CD14-positive monocyte (primary cell): ENCODE data around the gene DYDC2. TPM values are rescaled to one million over a fixed set of nuclear protein-coding genes. Genes with fewer than 3 reads are reported as not detected.

Source experiments
- DNase-seq, 3 donors: peaks; one replicate each; pipeline ENCODE4 v3.0.0-alpha.2; 2011 to 2022
- H2AFZ ChIP-seq: 2 replicates; pipeline ENCODE4 v1.6.0; 2012; ENCODE audit warnings: mild to moderate bottlenecking, low read depth, low read length, inconsistent platforms; ENCODE audit not compliant: insufficient read depth, poor library complexity, severe bottlenecking
- H3K27ac ChIP-seq, 2 donors: 1 replicate in 1 of 2; 2 replicates in 1 of 2; pipeline ENCODE4 v1.5.1; 2012 to 2013; ENCODE audit warnings: low read length in 2 of 2, control low read depth in 1 of 2, inconsistent platforms in 1 of 2, low read depth in 1 of 2, mild to moderate bottlenecking in 1 of 2
- H3K27me3 ChIP-seq, 2 donors: one replicate each; pipeline versions ENCODE4 v1.6.0 to v1.6.1; 2011 to 2013; ENCODE audit warnings: low read length in 2 of 2; ENCODE audit not compliant: control insufficient read depth in 2 of 2, insufficient read depth in 2 of 2
- H3K36me3 ChIP-seq, 2 donors: replicated peaks in 1 of 2; 1 replicate in 1 of 2; 2 replicates in 1 of 2; pipeline versions ENCODE4 v1.5.1 to v1.6.1; 2012 to 2013; ENCODE audit warnings: low read length in 2 of 2, control low read depth in 1 of 2, inconsistent platforms in 1 of 2, mild to moderate bottlenecking in 1 of 2; ENCODE audit not compliant: insufficient read depth in 2 of 2, control insufficient read depth in 1 of 2
- H3K4me1 ChIP-seq, 2 donors: 1 replicate in 1 of 2; 2 replicates in 1 of 2; pipeline versions ENCODE4 v1.5.1 to v1.6.1; 2012 to 2013; ENCODE audit warnings: low read length in 2 of 2, control low read depth in 1 of 2, inconsistent platforms in 1 of 2, mild to moderate bottlenecking in 1 of 2, moderate library complexity in 1 of 2; ENCODE audit not compliant: insufficient read depth in 2 of 2, control insufficient read depth in 1 of 2
- H3K4me2 ChIP-seq: replicated peaks from 2 replicates; pipeline ENCODE3; 2012; ENCODE audit warnings: low read length, moderate library complexity, mild to moderate bottlenecking; ENCODE audit not compliant: poor library complexity, severe bottlenecking; ENCODE audit errors: extremely low read depth
- H3K4me3 ChIP-seq, 3 experiments: fragments of 200-600 bp in 1 of 3; sonication (generic) in 1 of 3; replicated peaks in 1 of 3; 1 replicate in 2 of 3; 2 replicates in 1 of 3; pipeline ENCODE4 v1.5.1; 2011 to 2013; ENCODE audit warnings: low read length in 3 of 3, mild to moderate bottlenecking in 3 of 3, control low read depth in 2 of 3, low read depth in 2 of 3, inconsistent platforms in 1 of 3, moderate library complexity in 1 of 3
- H3K79me2 ChIP-seq: 2 replicates; pipeline ENCODE4 v1.6.0; 2012; ENCODE audit warnings: mild to moderate bottlenecking, control low read depth, inconsistent platforms, low read length, moderate library complexity; ENCODE audit not compliant: insufficient read depth
- H3K9ac ChIP-seq: 2 replicates; pipeline ENCODE4 v1.6.0; 2017; ENCODE audit warnings: low read length, mild to moderate bottlenecking; ENCODE audit not compliant: insufficient read depth, poor library complexity, severe bottlenecking
- H3K9me3 ChIP-seq, 2 donors: replicated peaks in 1 of 2; 1 replicate in 1 of 2; 2 replicates in 1 of 2; pipeline versions ENCODE4 v1.5.1 to v1.6.1; 2012 to 2013; ENCODE audit warnings: low read length in 2 of 2, control low read depth in 1 of 2; ENCODE audit not compliant: control insufficient read depth in 1 of 2, insufficient read depth in 1 of 2
- H4K20me1 ChIP-seq: 2 replicates; pipeline ENCODE4 v1.6.0; 2012; ENCODE audit warnings: mild to moderate bottlenecking, low read length, control low read depth, moderate library complexity; ENCODE audit not compliant: insufficient read depth
- H3K27ac Mint-ChIP-seq, 7 donors: one replicate each; pipeline ENCODE4 v1.8.0; 2020; ENCODE audit warnings: mild to moderate bottlenecking in 7 of 7, mixed read lengths in 7 of 7, moderate library complexity in 6 of 7, inconsistent platforms in 2 of 7
- H3K27me3 Mint-ChIP-seq, 3 donors: one replicate each; pipeline ENCODE4 v1.8.0; 2021 to 2022; ENCODE audit warnings: low read depth in 3 of 3, mild to moderate bottlenecking in 3 of 3, mixed read lengths in 3 of 3, moderate library complexity in 3 of 3, inconsistent platforms in 1 of 3
- H3K36me3 Mint-ChIP-seq, 2 donors: one replicate each; pipeline ENCODE4 v1.8.0; 2020; ENCODE audit warnings: mixed read lengths in 2 of 2, inconsistent platforms in 1 of 2, mild to moderate bottlenecking in 1 of 2
- H3K4me1 Mint-ChIP-seq: one replicate; pipeline ENCODE4 v1.8.0; 2020; ENCODE audit warnings: mild to moderate bottlenecking, mixed read lengths
- H3K4me3 Mint-ChIP-seq, 2 donors: one replicate each; pipeline ENCODE4 v1.8.0; 2020; ENCODE audit warnings: mild to moderate bottlenecking in 2 of 2, mixed read lengths in 2 of 2, moderate library complexity in 1 of 2
- H3K9me3 Mint-ChIP-seq, 7 donors: one replicate each; pipeline ENCODE4 v1.8.0; 2020 to 2022; ENCODE audit warnings: mixed read lengths in 7 of 7, mild to moderate bottlenecking in 6 of 7, moderate library complexity in 6 of 7, inconsistent platforms in 2 of 7
- WGBS: methylation state at CpG from one replicate; pipeline ENCODE4 v1.1.5; 2013; ENCODE audit warnings: missing lambda C conversion rate; ENCODE audit not compliant: insufficient coverage; 5-methylcytosine and 5-hydroxymethylcytosine counted together
- intact Hi-C, 2 donors: fragments of 100-400 bp; cut with micrococcal nuclease; formaldehyde crosslinking; loops; one replicate each; pipeline versions ENCODE4 v1.15.0 to v1.15.1; 2023
- polyA plus RNA-seq, 3 donors: library from polyadenylated mRNA; depleted of rRNA in 1 of 3; unstranded in 2 of 3; stranded (reverse) in 1 of 3; fragments of 300-500 nt in 2 of 3; fragments of >200 nt in 1 of 3; fragmentation: Illumina TruSeq in 2 of 3; gene quantifications; 1 replicate in 2 of 3; 2 replicates in 1 of 3; pipeline ENCODE4 v1.2.3, GENCODE V29; 2012 to 2021
- TF ChIP-seq, protein P1 (sequence below): fragments of 200-600 bp; IDR thresholded peaks from one replicate; pipeline ENCODE4 v1.8.0; 2022; ENCODE audit warnings: antibody characterized with exemption, mild to moderate bottlenecking

Gene DYDC2
- polyA plus RNA-seq, 3 donors: not detected

DNA sequence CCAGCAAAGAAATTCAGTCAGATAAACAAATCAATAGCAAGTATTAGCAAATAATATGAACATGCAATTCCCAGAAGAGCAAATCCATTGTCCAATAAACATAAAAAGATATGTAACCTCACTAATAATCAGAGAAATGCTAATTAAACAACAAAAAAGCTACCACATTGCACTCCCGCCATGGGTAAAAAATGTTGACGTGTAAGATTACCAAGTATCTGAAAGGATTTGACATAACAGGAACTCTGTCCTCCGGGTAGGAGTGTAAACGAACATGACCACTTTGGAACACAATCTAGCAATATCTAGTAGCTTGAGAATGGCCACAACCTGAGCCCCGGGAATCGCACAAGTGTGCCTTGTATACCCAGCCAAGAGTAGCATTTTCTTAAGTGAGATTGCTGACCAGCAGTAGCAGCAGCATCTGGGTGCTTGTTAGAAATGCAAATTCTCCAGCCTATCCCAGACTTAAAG, 31.7 kb upstream of the DYDC2 start:
- H3K27me3 ChIP-seq: no peaks in the 10 kb centered on the region
- WGBS: 94% methylated on average over 3 of the region's 6 CpGs
- intact Hi-C loops: no loop called here
- no peaks in the 10 kb centered on the region for H4K20me1 ChIP-seq
- TF ChIP-seq, protein P1, sequence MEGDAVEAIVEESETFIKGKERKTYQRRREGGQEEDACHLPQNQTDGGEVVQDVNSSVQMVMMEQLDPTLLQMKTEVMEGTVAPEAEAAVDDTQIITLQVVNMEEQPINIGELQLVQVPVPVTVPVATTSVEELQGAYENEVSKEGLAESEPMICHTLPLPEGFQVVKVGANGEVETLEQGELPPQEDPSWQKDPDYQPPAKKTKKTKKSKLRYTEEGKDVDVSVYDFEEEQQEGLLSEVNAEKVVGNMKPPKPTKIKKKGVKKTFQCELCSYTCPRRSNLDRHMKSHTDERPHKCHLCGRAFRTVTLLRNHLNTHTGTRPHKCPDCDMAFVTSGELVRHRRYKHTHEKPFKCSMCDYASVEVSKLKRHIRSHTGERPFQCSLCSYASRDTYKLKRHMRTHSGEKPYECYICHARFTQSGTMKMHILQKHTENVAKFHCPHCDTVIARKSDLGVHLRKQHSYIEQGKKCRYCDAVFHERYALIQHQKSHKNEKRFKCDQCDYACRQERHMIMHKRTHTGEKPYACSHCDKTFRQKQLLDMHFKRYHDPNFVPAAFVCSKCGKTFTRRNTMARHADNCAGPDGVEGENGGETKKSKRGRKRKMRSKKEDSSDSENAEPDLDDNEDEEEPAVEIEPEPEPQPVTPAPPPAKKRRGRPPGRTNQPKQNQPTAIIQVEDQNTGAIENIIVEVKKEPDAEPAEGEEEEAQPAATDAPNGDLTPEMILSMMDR: no peak
- Mint-ChIP-seq H3K9me3 (peaks cover 0 to 3% (median 0%) of the 10 kb centered on the region in 7 donors), H3K4me1 (no peaks in the 10 kb centered on the region), H3K27me3 (peaks cover 0 to 4% (median 1%) of the 10 kb centered on the region in 3 donors), H3K27ac (no peak overlapping the region), H3K36me3 (no peaks in the 10 kb centered on the region), H3K4me3 (no peak overlapping the region)
- no peak overlapping the region for H3K9ac ChIP-seq
- H3K79me2 ChIP-seq: no peaks in the 10 kb centered on the region
- H3K4me2 ChIP-seq: no peak overlapping the region
- H3K9me3 ChIP-seq: no peaks in the 10 kb centered on the region
- no peak overlapping the region for H2AFZ ChIP-seq
- no peaks in the 10 kb centered on the region for H3K4me1 ChIP-seq
- no peak overlapping the region for H3K4me3 ChIP-seq
- no peaks in the 10 kb centered on the region for H3K36me3 ChIP-seq
- H3K27ac ChIP-seq: no peak overlapping the region
- DNase-seq: no peak

DNA sequence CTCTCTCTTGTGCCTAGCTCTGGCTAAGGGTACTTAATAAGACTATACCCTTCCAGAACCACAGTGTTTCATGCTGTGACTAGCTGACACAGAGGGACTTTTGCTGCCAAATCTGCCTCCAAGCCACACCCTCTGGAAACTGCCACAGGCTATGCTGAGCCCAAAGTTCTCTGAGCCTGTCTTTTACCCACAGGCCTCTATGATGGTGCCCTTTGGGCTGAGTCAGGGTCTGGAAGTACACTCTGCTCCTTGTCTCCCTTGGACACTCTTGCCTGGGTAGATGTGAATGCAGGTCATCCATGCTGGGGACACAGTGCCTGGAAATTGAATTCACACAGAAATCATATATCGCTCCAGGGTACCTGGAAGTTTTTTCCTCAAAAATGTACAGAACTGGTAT, 22.6 kb upstream of the DYDC2 start:
- WGBS: no CpG with 5 or more reads among the region's 1 CpG
- Histone ChIP-seq H3K27me3 (no peaks in the 10 kb centered on the region), H3K4me2 (no peak overlapping the region), H3K4me3 (no peak overlapping the region), H3K4me1 (no peaks in the 10 kb centered on the region), H3K79me2 (no peaks in the 10 kb centered on the region), H3K9ac (no peak overlapping the region), H2AFZ (no peak overlapping the region), H3K27ac (no peak overlapping the region), H3K9me3 (no peaks in the 10 kb centered on the region), H3K36me3 (no peaks in the 10 kb centered on the region), H4K20me1 (no peaks in the 10 kb centered on the region)
- Mint-ChIP-seq H3K27me3 (peaks cover 1 to 2% (median 1%) of the 10 kb centered on the region in 3 donors), H3K36me3 (no peaks in the 10 kb centered on the region), H3K4me1 (no peaks in the 10 kb centered on the region), H3K9me3 (no peaks in the 10 kb centered on the region), H3K4me3 (no peak overlapping the region), H3K27ac (peak overlapping the region in 1 of 7 donors; percentile 19)
- intact Hi-C loops: no loop called here
- no peak for DNase-seq
- TF ChIP-seq, protein P1: no peak
